SK-N-SH (cell line): Measurements from ENCODE around the gene OXT.

Experiments used
- EP300 ChIP-seq, 2 experiments: IDR thresholded peaks; 2 replicates each; pipeline versions ENCODE4 v1.4.0 to v1.6.1; 2012; ENCODE audit warnings: borderline replicate concordance in 1 of 2, low read depth in 1 of 2, low read length in 1 of 2
- GATA2 ChIP-seq: sonication (generic); formaldehyde crosslinking; IDR thresholded peaks from 2 replicates; pipeline ENCODE4 v1.5.0; 2020; ENCODE audit warnings: mild to moderate bottlenecking, missing genetic modification reagents
- MEF2A ChIP-seq: IDR thresholded peaks from 2 replicates; pipeline ENCODE4 v1.4.0; 2012; ENCODE audit warnings: low read depth, borderline replicate concordance
- POLR2AphosphoS5 ChIP-seq: IDR thresholded peaks from 2 replicates; pipeline ENCODE4 v1.6.1; 2012; ENCODE audit warnings: low read depth, low read length
- RCOR1 ChIP-seq: fragments of 150-350 bp; IDR thresholded peaks from 2 replicates; pipeline ENCODE4 v1.6.1; 2017; ENCODE audit warnings: antibody characterized with exemption, low read length
- REST ChIP-seq: IDR thresholded peaks from 2 replicates; pipeline ENCODE4 v1.6.1; 2012; ENCODE audit warnings: mild to moderate bottlenecking, low read depth, low read length, moderate library complexity
- RXRA ChIP-seq: IDR thresholded peaks from 2 replicates; pipeline ENCODE4 v1.4.0; 2012; ENCODE audit warnings: low read depth, mild to moderate bottlenecking, borderline replicate concordance
- SIN3A ChIP-seq: IDR thresholded peaks from 2 replicates; pipeline ENCODE4 v1.6.1; 2012; ENCODE audit warnings: low read depth, mild to moderate bottlenecking, low read length, moderate library complexity, borderline replicate concordance
- TAF1 ChIP-seq: IDR thresholded peaks from 2 replicates; pipeline ENCODE4 v1.6.1; 2012; ENCODE audit warnings: low read depth, mild to moderate bottlenecking, low read length, moderate library complexity, borderline replicate concordance
- TEAD4 ChIP-seq: IDR thresholded peaks from 2 replicates; pipeline ENCODE4 v1.4.0; 2012; ENCODE audit warnings: mild to moderate bottlenecking, borderline replicate concordance; ENCODE audit not compliant: insufficient read depth
- YY1 ChIP-seq: IDR thresholded peaks from 2 replicates; pipeline ENCODE4 v1.4.0; 2012; ENCODE audit warnings: low read depth, mild to moderate bottlenecking
- TF ChIP-seq, protein P1 (sequence below): fragments of 200-600 bp; sonication (generic); IDR thresholded peaks from 2 replicates; pipeline ENCODE4 v1.6.1; 2017; ENCODE audit warnings: antibody characterized with exemption, mild to moderate bottlenecking, moderate library complexity
- TF ChIP-seq, protein P2 (sequence below): IDR thresholded peaks from 2 replicates; pipeline ENCODE4 v1.4.0; 2012; ENCODE audit warnings: low read depth
- TF ChIP-seq, protein P3 (sequence below): IDR thresholded peaks from 2 replicates; pipeline ENCODE4 v1.4.0; 2012; ENCODE audit warnings: low read depth, borderline replicate concordance

GRCh38 chr20:3105256-3106137 lies 34.1 kb downstream of the OXT start:
- no peak for TF ChIP-seq RXRA
- no peak for TF ChIP-seq POLR2AphosphoS5
- TF ChIP-seq YY1, result no peak
- TF ChIP-seq, protein P1, sequence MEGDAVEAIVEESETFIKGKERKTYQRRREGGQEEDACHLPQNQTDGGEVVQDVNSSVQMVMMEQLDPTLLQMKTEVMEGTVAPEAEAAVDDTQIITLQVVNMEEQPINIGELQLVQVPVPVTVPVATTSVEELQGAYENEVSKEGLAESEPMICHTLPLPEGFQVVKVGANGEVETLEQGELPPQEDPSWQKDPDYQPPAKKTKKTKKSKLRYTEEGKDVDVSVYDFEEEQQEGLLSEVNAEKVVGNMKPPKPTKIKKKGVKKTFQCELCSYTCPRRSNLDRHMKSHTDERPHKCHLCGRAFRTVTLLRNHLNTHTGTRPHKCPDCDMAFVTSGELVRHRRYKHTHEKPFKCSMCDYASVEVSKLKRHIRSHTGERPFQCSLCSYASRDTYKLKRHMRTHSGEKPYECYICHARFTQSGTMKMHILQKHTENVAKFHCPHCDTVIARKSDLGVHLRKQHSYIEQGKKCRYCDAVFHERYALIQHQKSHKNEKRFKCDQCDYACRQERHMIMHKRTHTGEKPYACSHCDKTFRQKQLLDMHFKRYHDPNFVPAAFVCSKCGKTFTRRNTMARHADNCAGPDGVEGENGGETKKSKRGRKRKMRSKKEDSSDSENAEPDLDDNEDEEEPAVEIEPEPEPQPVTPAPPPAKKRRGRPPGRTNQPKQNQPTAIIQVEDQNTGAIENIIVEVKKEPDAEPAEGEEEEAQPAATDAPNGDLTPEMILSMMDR, result no peak
- TF ChIP-seq, protein P2, sequence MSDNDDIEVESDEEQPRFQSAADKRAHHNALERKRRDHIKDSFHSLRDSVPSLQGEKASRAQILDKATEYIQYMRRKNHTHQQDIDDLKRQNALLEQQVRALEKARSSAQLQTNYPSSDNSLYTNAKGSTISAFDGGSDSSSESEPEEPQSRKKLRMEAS, result no peak
- TF ChIP-seq TEAD4, result no peak
- no peak for TF ChIP-seq EP300 (IDR thresholded peaks at IDR 0.05; ENCODE audit: borderline replicate concordance in 1 of 2, low read depth in 1 of 2, low read length in 1 of 2)
- TF ChIP-seq GATA2 (CRISPR knock-in tag), result no peak
- TF ChIP-seq REST, result no peak
- no peak for TF ChIP-seq RCOR1
- TF ChIP-seq, protein P3, sequence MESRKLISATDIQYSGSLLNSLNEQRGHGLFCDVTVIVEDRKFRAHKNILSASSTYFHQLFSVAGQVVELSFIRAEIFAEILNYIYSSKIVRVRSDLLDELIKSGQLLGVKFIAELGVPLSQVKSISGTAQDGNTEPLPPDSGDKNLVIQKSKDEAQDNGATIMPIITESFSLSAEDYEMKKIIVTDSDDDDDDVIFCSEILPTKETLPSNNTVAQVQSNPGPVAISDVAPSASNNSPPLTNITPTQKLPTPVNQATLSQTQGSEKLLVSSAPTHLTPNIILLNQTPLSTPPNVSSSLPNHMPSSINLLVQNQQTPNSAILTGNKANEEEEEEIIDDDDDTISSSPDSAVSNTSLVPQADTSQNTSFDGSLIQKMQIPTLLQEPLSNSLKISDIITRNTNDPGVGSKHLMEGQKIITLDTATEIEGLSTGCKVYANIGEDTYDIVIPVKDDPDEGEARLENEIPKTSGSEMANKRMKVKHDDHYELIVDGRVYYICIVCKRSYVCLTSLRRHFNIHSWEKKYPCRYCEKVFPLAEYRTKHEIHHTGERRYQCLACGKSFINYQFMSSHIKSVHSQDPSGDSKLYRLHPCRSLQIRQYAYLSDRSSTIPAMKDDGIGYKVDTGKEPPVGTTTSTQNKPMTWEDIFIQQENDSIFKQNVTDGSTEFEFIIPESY, result no peak
- no peak for TF ChIP-seq TAF1
- TF ChIP-seq MEF2A, result no peak
- no peak for TF ChIP-seq SIN3A
